A549 treated with Mapracorat at 1 μM for 4 hours (cell line): ENCODE data around the gene SFSWAP. TPM values are rescaled to one million over a fixed set of nuclear protein-coding genes. Genes with fewer than 3 reads are reported as not detected.

Experiments used
- total RNA-seq: library from RNA; stranded (reverse); fragments of 200-300 nt; extraction: Qiagen RNA extraction; gene quantifications from 5 replicates; pipeline ENCODE4 v1.2.3, GENCODE V29; 2022

The SFSWAP gene
- total RNA-seq, result 25.6 to 32.0 TPM (median 29.2 TPM) in 5 replicates

DNA sequence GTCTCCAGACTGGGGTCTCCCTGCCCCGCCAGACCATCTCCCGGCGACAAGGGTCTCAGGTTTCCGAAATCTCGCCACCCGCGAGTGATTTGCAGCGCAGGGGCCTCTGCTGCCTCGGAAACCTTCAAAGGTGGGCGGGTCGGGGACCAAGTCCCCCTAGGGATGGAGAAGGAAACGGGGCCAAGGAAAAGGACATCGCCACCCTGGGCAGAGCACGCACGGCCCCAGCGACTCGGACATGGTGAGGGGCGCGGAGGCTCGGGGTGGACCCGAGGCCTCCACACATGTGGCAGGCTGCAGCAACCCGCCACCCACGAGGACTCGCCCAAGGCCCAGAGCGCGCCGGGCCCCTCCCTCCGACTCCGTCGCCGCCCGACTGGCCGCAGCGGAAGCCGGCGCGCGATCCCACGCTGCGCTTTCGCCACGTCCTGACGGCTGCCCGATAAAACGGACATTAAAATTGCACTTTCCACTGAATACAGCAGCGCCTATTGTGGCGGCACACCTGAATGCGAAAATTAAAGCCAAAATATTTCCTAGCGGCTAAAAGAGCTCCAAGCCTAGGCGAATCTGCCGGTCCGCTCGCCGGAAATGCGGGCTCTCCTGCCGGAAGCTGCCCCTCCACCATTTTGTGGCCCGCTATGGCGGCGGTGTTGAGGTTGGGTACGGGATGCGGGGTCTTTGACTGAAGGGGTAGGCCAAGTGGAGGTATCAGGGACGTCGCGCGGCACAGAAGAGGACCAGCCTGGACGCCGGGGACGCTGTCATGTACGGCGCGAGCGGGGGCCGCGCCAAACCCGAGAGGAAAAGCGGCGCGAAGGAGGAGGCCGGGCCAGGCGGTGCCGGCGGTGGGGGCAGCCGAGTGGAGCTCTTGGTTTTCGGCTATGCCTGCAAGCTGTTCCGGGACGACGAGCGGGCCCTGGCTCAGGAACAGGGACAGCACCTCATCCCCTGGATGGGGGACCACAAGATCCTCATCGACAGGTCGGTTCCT is at the start of gene SFSWAP:
SFSWAP (plus strand) TSS at position 627 of the 994 bp plus-strand sequence; CDS start at position 767, 140 bp downstream.

DNA sequence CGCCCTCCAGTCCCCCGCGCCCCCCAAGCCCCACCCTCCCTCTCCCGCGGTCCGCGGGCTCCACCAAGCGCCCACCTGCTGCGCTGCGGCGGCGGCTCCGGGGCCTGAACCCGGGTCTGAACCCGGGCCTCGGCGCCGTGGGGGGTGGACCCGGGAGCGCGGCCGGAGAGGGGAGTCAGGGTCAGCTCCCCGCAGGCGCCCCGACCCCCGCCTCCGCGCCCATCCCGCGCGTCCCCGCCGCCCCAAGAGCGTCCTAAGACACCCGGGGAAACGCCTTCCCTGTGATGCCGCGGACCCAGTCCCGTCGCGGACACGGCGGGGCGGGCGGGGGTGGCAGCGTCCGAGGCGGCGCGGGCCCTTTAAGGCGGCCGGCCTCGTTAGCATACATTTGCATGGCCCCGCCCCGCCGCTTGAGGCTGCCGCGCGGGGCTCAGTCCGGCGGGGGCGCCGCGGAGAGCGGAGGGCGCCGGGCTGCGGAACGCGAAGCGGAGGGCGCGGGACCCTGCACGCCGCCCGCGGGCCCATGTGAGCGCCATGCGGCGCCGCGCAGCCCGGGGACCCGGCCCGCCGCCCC is 117.2 kb downstream of the SFSWAP start, which contains the start of gene MMP17:
MMP17 (plus strand) TSS at position 433 of the 574 bp plus-strand sequence; CDS start at position 535, 102 bp downstream.

Other genes starting within 250 kb of the SFSWAP start
- 6.6 to 12.6 TPM (median 10.1 TPM) in 5 replicates for gene MMP17, start 117.3 kb downstream of the SFSWAP start, total RNA-seq
- gene ULK1, start 183.5 kb downstream of the SFSWAP start, total RNA-seq, result 18.3 to 31.1 TPM (median 29.3 TPM) in 5 replicates
- 49.9 to 80.1 TPM (median 71.3 TPM) in 5 replicates for gene PUS1, start 218.2 kb downstream of the SFSWAP start, total RNA-seq
- 21.4 to 24.9 TPM (median 24.2 TPM) in 5 replicates for gene EP400, start 238.9 kb downstream of the SFSWAP start, total RNA-seq